Natural killer cell treated with Interleukin-12 subunit alpha and Interleukin-12 subunit beta and Interleukin-15 and Interleukin-18, amount 100 ng/mL, for 72 hours (primary cell): Measurements from ENCODE around the gene OLFM1. TPM values are rescaled to one million over a fixed set of nuclear protein-coding genes. Genes with fewer than 3 reads are reported as not detected.

Source experiments
- ATAC-seq, 2 donors: fragments of 150-1000 bp; cut with Tn5 transposase in 1 of 2; sonication (Bioruptor Pico), chemical (Tn5 transposase) in 1 of 2; 2 replicates each; pipeline ENCODE4 v1.10.0; 2021
- DNase-seq: peaks from one replicate; pipeline ENCODE4 v3.0.0; 2022; ENCODE audit warnings: low spot score
- H3K27ac Mint-ChIP-seq, 2 donors: 1 replicate in 1 of 2; 2 replicates in 1 of 2; pipeline ENCODE4 v1.8.0; 2022; ENCODE audit warnings: mixed read lengths in 2 of 2, mild to moderate bottlenecking in 1 of 2, moderate library complexity in 1 of 2
- H3K27me3 Mint-ChIP-seq, 2 donors: 1 replicate in 1 of 2; 2 replicates in 1 of 2; pipeline ENCODE4 v1.8.0; 2022; ENCODE audit warnings: mixed read lengths in 2 of 2
- H3K36me3 Mint-ChIP-seq: one replicate; pipeline ENCODE4 v1.8.0; 2022; ENCODE audit warnings: mixed read lengths
- H3K4me1 Mint-ChIP-seq, 2 donors: 1 replicate in 1 of 2; 2 replicates in 1 of 2; pipeline ENCODE4 v1.8.0; 2022; ENCODE audit warnings: low read depth in 2 of 2, mixed read lengths in 2 of 2, mild to moderate bottlenecking in 1 of 2
- H3K4me3 Mint-ChIP-seq: one replicate; pipeline ENCODE4 v1.8.0; 2022; ENCODE audit warnings: mixed read lengths
- H3K9me3 Mint-ChIP-seq: 2 replicates; pipeline ENCODE4 v1.8.0; 2022; ENCODE audit warnings: mixed read lengths
- total RNA-seq, 2 donors: library from RNA; stranded (reverse); gene quantifications; one replicate each; pipeline ENCODE4 v1.2.3, GENCODE V29; 2022

Gene OLFM1
- total RNA-seq, 2 donors from 2014 or later: not detected

DNA sequence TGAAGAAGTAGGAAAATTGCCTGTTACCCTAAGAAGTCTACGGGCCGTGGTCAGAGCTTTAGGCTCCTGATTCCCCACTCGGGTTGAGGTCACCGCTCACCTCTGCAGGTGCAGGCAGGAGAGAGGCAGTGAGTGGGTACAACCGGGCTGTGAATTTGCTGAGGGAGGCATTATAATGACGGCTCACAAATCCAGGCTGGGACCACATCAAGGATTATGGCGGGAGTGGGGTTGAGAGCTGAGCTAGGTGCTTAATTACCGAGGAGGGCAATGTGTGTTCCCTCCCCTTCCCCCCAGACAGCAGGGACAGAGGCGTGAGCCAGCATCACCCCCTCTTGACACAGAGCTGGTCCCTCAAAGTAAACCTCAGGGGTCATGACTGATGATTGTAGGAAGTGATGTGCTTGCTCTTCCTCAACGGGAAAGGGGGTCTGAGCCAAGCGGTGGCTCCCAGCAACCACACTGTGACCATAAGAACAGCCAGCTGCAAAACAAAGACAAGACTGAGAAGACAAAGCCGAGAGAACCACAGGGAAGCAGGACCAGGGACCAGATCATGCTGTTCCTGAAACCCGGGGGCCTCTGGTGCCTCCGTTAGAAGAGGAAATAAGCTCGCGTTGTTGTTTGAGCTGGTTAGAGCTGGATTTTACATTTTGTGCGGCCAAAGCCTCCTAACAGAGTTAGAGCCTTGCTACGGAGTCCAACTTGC is 77.7 kb downstream of the OLFM1 start:
- no peak for ATAC-seq
- H3K4me3 Mint-ChIP-seq: no peak overlapping the region
- no peak overlapping the region for H3K27ac Mint-ChIP-seq

DNA sequence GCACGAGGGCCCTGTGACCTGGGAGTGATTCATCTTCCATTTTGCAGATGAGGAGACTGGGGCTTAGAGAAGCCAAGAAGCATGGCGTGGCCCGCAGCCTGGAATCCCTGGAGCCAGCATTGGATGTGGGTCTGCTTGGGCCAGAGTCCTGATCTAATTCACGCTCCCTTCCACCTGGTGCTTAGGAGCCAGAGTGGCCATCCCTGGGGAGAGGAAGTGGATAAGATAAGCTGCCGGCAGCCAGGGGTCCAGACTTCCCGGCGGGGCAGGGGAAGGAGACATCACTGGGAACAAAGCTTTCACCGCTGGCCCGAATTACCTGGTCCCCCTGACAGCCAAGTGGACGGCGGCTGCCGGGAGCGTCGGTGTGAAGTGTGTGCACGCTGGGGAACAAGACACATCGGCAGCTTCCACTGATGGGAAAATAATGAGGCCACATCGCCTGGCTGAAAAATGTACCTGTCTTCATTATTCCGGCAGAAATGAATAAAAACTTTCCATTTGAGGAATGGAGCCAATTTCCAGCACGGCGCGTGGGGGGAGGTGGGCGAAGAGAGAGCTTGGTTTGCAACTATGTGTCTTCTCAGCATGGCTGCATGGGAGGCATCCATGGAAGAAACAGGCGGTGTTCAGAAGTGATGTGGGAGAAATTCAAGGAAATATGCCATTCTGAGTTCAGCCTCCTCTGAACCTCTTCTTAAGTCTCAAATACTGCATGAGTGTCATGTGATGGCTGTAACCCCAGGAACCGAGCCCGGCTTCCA is 78.5 kb downstream of the OLFM1 start:
- no peak for ATAC-seq
- no peaks in the 10 kb centered on the region for H3K9me3 Mint-ChIP-seq
- H3K27ac Mint-ChIP-seq: no peak overlapping the region
- no peaks in the 10 kb centered on the region for H3K4me1 Mint-ChIP-seq
- no peak for DNase-seq
- peaks cover 2 to 3% of the 10 kb centered on the region in 2 donors for H3K27me3 Mint-ChIP-seq
- H3K36me3 Mint-ChIP-seq: no peaks in the 10 kb centered on the region
- no peak overlapping the region for H3K4me3 Mint-ChIP-seq

More for the DNA sequence above, 77.7 kb downstream of the OLFM1 start:
- Mint-ChIP-seq H3K9me3 (no peaks in the 10 kb centered on the region), H3K4me1 (no peaks in the 10 kb centered on the region), H3K27me3 (peaks cover 2 to 10% of the 10 kb centered on the region in 2 donors), H3K36me3 (no peaks in the 10 kb centered on the region)
- DNase-seq: no peak

DNA sequence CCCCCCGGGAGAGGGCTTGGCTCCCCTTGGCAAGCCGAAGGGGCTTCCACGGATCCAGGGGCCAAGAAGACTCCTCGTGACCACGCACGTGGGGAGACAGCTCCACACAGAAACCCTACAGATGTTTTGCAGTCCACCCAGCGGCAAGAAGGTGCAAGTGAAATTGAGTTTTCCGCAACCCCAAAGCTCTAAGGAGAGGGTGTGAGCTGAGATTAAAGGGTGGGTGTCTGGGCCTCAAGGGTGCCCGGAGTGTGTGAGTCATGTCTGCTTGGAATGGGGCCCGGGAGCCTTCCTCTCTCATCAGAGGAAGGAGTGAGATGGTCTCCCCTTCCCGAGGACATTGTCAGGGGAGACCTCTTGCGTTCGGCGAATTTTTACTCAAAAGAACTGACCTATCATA is 79.1 kb downstream of the OLFM1 start:
- ATAC-seq (no peak), DNase-seq (no peak)
- H3K4me1 Mint-ChIP-seq: no peaks in the 10 kb centered on the region

DNA sequence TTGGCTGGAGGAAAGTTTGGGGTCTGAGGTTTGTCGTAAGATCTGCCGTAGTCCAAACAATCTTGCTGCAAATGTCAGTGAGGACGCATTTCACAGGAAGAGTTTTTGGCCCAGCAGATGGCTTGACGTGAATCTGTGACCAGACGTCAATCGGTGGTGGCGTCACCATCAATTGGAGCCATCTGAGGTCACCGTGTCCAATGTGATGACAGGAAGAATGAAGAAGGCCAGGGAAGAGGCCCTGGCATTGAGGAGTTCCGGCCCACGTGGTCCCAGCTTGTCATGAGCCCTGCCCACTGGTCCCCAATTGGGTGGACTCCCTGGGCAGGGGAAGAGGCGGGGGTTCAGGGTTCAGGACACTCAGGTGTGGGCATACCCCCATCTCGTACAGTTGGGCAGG is 79.9 kb downstream of the OLFM1 start:
- no peaks in the 10 kb centered on the region for H3K9me3 Mint-ChIP-seq
- DNase-seq (no peak), ATAC-seq (no peak)
- H3K4me3 Mint-ChIP-seq: no peak overlapping the region
- no peak overlapping the region for H3K27ac Mint-ChIP-seq
- no peaks in the 10 kb centered on the region for H3K4me1 Mint-ChIP-seq
- H3K27me3 Mint-ChIP-seq: peaks cover 0 to 2% of the 10 kb centered on the region in 2 donors
- H3K36me3 Mint-ChIP-seq: no peaks in the 10 kb centered on the region

More for the DNA sequence above, 79.1 kb downstream of the OLFM1 start:
- Mint-ChIP-seq H3K27ac (no peak overlapping the region), H3K9me3 (no peaks in the 10 kb centered on the region), H3K36me3 (no peaks in the 10 kb centered on the region), H3K4me3 (no peak overlapping the region), H3K27me3 (peaks cover 0 to 2% of the 10 kb centered on the region in 2 donors)

DNA sequence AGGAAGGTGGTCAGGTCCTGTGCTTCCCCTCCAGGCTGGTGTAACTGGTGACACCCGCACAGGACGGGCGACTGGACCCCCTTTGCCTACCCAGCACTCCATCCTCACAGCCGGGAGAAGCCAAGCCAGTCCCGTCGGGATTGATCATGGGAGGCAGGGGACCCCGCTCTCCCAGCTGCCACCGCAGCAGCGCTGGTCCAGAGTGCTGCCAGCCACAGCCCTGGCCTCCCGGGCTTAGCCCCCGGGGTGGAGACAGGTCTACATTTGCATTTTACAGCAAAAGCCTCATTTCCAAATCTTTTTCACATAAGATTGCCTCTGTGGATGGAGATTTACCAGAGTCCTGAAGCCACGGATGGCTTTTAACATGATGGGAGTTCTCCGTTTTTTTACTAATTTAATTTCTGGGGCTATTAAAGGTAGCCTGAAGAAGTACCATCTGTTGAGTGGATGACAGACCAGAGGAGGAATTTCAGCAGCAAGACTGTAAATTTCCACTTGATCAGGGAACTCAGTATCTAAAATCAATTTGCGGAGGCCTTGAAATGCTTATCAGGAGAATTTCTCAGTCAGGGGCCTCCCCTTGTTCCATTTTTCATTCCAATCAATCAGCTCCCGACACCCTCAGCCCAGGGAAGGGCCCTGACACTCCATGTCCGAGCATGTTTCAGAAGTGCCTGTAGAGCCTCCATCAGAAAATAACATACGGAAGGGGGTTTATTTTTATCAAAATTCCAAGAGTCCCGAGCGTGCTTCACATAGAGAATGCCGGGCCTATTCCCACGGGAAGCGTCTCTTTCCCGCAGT is 80.6 kb downstream of the OLFM1 start:
- H3K9me3 Mint-ChIP-seq: no peaks in the 10 kb centered on the region
- H3K4me3 Mint-ChIP-seq: no peak overlapping the region
- no peak overlapping the region for H3K27ac Mint-ChIP-seq
- DNase-seq (no peak), ATAC-seq (peak in 1 of 2 donors; percentile 25)
- no peaks in the 10 kb centered on the region for H3K4me1 Mint-ChIP-seq
- no peaks in the 10 kb centered on the region for H3K36me3 Mint-ChIP-seq
- peaks cover 0 to 2% of the 10 kb centered on the region in 2 donors for H3K27me3 Mint-ChIP-seq

DNA sequence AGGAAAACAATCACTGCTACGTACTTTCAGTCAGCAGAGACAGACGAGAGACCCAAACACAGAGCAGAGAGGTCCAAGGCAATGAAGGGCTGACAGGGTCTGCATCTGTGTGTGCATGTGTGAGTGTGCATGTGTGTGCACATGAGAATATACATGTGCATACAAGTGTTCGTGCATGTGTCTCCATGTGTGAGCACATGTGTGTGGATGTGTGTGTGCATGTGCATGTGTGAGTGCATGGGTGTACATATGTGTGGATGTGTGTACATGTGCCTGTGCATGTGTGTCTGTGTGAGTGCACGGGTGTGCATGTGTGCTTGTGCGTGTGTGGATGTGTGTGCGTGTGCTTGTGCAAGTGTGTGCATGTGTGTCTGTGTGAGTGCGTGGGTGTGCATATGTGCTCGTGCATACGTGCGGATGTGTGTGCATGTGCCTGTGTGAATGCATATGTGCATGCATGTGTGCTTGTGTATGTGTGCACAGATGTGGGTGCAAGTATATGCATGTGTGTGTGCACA is 82.3 kb downstream of the OLFM1 start:
- peak in 1 of 2 donors; percentile 33 for ATAC-seq
- H3K36me3 Mint-ChIP-seq: no peaks in the 10 kb centered on the region
- H3K27me3 Mint-ChIP-seq: peaks cover 0 to 2% of the 10 kb centered on the region in 2 donors
- H3K9me3 Mint-ChIP-seq: no peaks in the 10 kb centered on the region
- no peak overlapping the region for H3K27ac Mint-ChIP-seq
- no peak for DNase-seq
- no peaks in the 10 kb centered on the region for H3K4me1 Mint-ChIP-seq
- H3K4me3 Mint-ChIP-seq: no peak overlapping the region

DNA sequence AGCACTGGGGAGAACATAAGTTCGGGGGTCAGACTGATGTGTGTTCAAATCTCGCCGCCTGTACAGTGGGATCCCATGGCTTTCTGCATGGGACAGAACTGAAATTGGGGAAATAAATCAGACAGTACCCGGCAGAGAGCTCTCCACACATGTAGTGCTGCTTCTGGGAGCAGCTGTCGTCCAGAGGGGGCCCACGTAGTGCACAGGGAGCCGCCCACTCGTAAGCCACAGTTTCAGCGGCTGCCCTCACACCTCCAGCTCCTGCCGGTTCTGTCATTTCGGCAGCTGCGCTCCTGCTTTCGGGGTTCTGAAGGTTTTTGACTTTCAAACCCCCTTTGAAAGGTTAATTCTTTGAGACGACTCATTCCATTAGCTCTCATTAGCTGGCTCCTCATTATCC is 83.1 kb downstream of the OLFM1 start:
- no peaks in the 10 kb centered on the region for H3K4me1 Mint-ChIP-seq
- H3K36me3 Mint-ChIP-seq: no peaks in the 10 kb centered on the region
- no peaks in the 10 kb centered on the region for H3K27me3 Mint-ChIP-seq
- no peaks in the 10 kb centered on the region for H3K9me3 Mint-ChIP-seq
- H3K4me3 Mint-ChIP-seq: no peak overlapping the region
- ATAC-seq (no peak), DNase-seq (no peak)
- H3K27ac Mint-ChIP-seq: no peak overlapping the region

Other genes starting within 250 kb of the OLFM1 start
- gene FCN2, start 206.9 kb upstream of the OLFM1 start, total RNA-seq: not detected
- gene FCN1, start 169.8 kb upstream of the OLFM1 start, total RNA-seq: not detected